SK-N-SH treated with all-trans-retinoic acid at 6 μM for 48 hours (cell line): ENCODE results near the gene PTPRJ.

Experiments used
- ATAC-seq: fragments of 200-7000 bp; cut with Tn5 transposase; 3 replicates; pipeline ENCODE4 v1.9.1; 2020; ENCODE audit warnings: mild to moderate bottlenecking, moderate library complexity
- ARNTL ChIP-seq: fragments of 450-650 bp; formaldehyde crosslinking; IDR thresholded peaks from 2 replicates; pipeline ENCODE4 v1.5.0; 2020; ENCODE audit warnings: low read depth, mild to moderate bottlenecking, moderate library complexity, borderline replicate concordance
- CREB5 ChIP-seq: fragments of 250-450 bp; sonication (Bioruptor Pico); IDR thresholded peaks from 2 replicates; pipeline ENCODE4 v1.5.1; 2020; ENCODE audit warnings: low read depth, mild to moderate bottlenecking, moderate library complexity
- CSDC2 ChIP-seq: fragments of 250-450 bp; sonication (Bioruptor Pico); IDR thresholded peaks from 2 replicates; pipeline ENCODE4 v1.5.0; 2020; ENCODE audit warnings: mild to moderate bottlenecking, moderate library complexity
- ESRRG ChIP-seq: fragments of 250-450 bp; sonication (Bioruptor Pico); IDR thresholded peaks from 2 replicates; pipeline ENCODE4 v1.6.1; 2021; ENCODE audit warnings: mild to moderate bottlenecking
- GLIS3 ChIP-seq: fragments of 250-450 bp; sonication (Bioruptor Pico); IDR thresholded peaks from 2 replicates; pipeline ENCODE4 v1.5.0; 2020; ENCODE audit warnings: mild to moderate bottlenecking, moderate library complexity
- ISL1 ChIP-seq: fragments of 250-450 bp; sonication (Bioruptor Pico); IDR thresholded peaks from 2 replicates; pipeline ENCODE4 v2.1.2; 2022; ENCODE audit warnings: mild to moderate bottlenecking, moderate library complexity
- OSR1 ChIP-seq: fragments of 250-450 bp; sonication (Bioruptor Pico); IDR thresholded peaks from 2 replicates; pipeline ENCODE4 v1.8.0; 2022; ENCODE audit warnings: moderate library complexity, mild to moderate bottlenecking, inconsistent platforms
- PATZ1 ChIP-seq: fragments of 250-450 bp; sonication (Bioruptor Pico); IDR thresholded peaks from 2 replicates; pipeline ENCODE4 v1.8.0; 2020; ENCODE audit warnings: mild to moderate bottlenecking, moderate library complexity, borderline replicate concordance
- POU6F1 ChIP-seq: fragments of 250-450 bp; sonication (Bioruptor Pico); IDR thresholded peaks from 2 replicates; pipeline ENCODE4 v1.8.0; 2021; ENCODE audit warnings: low read depth, mild to moderate bottlenecking, moderate library complexity, borderline replicate concordance
- RARB ChIP-seq: fragments of 250-450 bp; sonication (Bioruptor Pico); IDR thresholded peaks from 2 replicates; pipeline ENCODE4 v1.8.0; 2021; ENCODE audit warnings: mild to moderate bottlenecking, moderate library complexity
- TCF4 ChIP-seq: fragments of 250-450 bp; sonication (Bioruptor Pico); IDR thresholded peaks from 2 replicates; pipeline ENCODE4 v1.8.0; 2021; ENCODE audit warnings: mild to moderate bottlenecking, moderate library complexity, borderline replicate concordance
- TOX ChIP-seq: fragments of 250-450 bp; sonication (Bioruptor Pico); IDR thresholded peaks from 2 replicates; pipeline ENCODE4 v1.8.0; 2021; ENCODE audit warnings: mild to moderate bottlenecking, moderate library complexity, borderline replicate concordance
- TSHZ2 ChIP-seq: fragments of 250-450 bp; sonication (Bioruptor Pico); IDR thresholded peaks from 2 replicates; pipeline ENCODE4 v1.5.0; 2020; ENCODE audit warnings: mild to moderate bottlenecking, moderate library complexity
- ZC3H10 ChIP-seq: fragments of 250-450 bp; sonication (Bioruptor Pico); IDR thresholded peaks from 2 replicates; pipeline ENCODE4 v1.5.1; 2021; ENCODE audit warnings: mild to moderate bottlenecking, moderate library complexity
- ZFP30 ChIP-seq: fragments of 450-650 bp; formaldehyde crosslinking; IDR thresholded peaks from 2 replicates; pipeline ENCODE4 v1.5.0; 2022; ENCODE audit warnings: mild to moderate bottlenecking, moderate library complexity
- ZNF70 ChIP-seq: fragments of 450-650 bp; formaldehyde crosslinking; IDR thresholded peaks from 2 replicates; pipeline ENCODE4 v1.5.0; 2020; ENCODE audit warnings: mild to moderate bottlenecking, moderate library complexity
- ZNF8 ChIP-seq: fragments of 450-650 bp; formaldehyde crosslinking; IDR thresholded peaks from 2 replicates; pipeline ENCODE4 v1.5.0; 2020; ENCODE audit warnings: mild to moderate bottlenecking, moderate library complexity

Gene PTPRJ

GRCh38 chr11:48172818-48173609, 192.7 kb downstream of the PTPRJ start:
- TF ChIP-seq GLIS3 (CRISPR knock-in tag), result no peak
- TF ChIP-seq OSR1 (CRISPR knock-in tag), result no peak
- ATAC-seq, result peak; percentile 94

- ATAC-seq, result no peak
- no peak for TF ChIP-seq ISL1 (CRISPR knock-in tag)
- TF ChIP-seq TSHZ2, result no peak
- TF ChIP-seq CSDC2, result no peak
- no peak for TF ChIP-seq OSR1 (CRISPR knock-in tag)
- TF ChIP-seq RARB, result no peak
- no peak for TF ChIP-seq ARNTL (CRISPR knock-in tag)
- TF ChIP-seq TOX (CRISPR knock-in tag), result no peak
- no peak for TF ChIP-seq ZNF70 (CRISPR knock-in tag)
- TF ChIP-seq POU6F1 (CRISPR knock-in tag), result no peak
- no peak for TF ChIP-seq ZFP30
- TF ChIP-seq GLIS3 (CRISPR knock-in tag), result no peak
- no peak for TF ChIP-seq ZNF8 (CRISPR knock-in tag)
- no peak for TF ChIP-seq PATZ1 (CRISPR knock-in tag)
- no peak for TF ChIP-seq TCF4 (CRISPR knock-in tag)
- no peak for TF ChIP-seq ESRRG
- TF ChIP-seq, all 23 proteins: peak for 0
Observed at GRCh38 chr11:48177661-48178060, 197.3 kb downstream of the PTPRJ start.

GRCh38 chr11:48180627-48181026, 200.3 kb downstream of the PTPRJ start:
- TF ChIP-seq ZFP30 (no peak), ESRRG (no peak), CREB5 (CRISPR knock-in tag) (no peak), TSHZ2 (no peak), TCF4 (CRISPR knock-in tag) (no peak), RARB (no peak), ZC3H10 (CRISPR knock-in tag) (no peak), ISL1 (CRISPR knock-in tag) (no peak), TOX (CRISPR knock-in tag) (no peak)
- no peak for ATAC-seq
